ENCODE data around the gene PTPRM. TPM values are rescaled to one million over a fixed set of nuclear protein-coding genes. Genes with fewer than 3 reads are reported as not detected.
A peak's percentile ranks its signal among the peaks of the same experiment; 100 is the strongest.

Gene PTPRM
- total RNA-seq, 4 donors from 2014 or later: 170 to 198 (median 182) TPM

DNA sequence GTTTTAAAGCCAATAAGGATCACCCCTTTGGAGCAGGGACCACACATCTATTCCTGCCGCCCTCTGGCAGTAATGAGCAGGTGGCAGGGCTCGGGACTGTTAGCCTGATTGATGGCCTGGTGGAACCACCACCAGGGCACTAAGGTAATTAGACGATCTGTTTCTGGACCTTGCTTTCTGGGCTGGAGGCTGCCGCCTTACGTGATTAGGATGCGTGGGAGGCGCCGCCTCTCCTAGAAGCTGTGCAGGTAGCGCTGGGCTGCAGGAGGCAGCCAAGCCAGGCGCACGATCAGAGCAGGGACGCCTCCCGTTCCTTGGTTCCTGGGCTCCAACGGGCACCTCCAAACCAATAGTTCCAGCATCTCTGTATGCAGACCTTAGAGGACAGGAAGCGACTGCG lies 799.5 kb downstream of the PTPRM start:
- intact Hi-C loops (cut with DNase I): no loop called here
- H3K27ac ChIP-seq: peak overlapping the region in 2 of 3 donors; percentile 29 to 43
- no peaks in the 10 kb centered on the region for H3K9me3 ChIP-seq
- H3K27me3 ChIP-seq: no peaks in the 10 kb centered on the region
- WGBS, 2 donors: 89 to 92% methylated on average over 12 to 16 of the region's 16 CpGs
- peaks cover 6 to 11% of the 10 kb centered on the region in 2 donors for H3K4me1 ChIP-seq
- H3K4me3 ChIP-seq (replicated peaks in 1 of 3): no peak overlapping the region
- no peaks in the 10 kb centered on the region for H3K36me3 ChIP-seq
- no peak for DNase-seq
- no peak for TF ChIP-seq POLR2A (IDR thresholded peaks at IDR 0.05)
- TF ChIP-seq, protein P1, sequence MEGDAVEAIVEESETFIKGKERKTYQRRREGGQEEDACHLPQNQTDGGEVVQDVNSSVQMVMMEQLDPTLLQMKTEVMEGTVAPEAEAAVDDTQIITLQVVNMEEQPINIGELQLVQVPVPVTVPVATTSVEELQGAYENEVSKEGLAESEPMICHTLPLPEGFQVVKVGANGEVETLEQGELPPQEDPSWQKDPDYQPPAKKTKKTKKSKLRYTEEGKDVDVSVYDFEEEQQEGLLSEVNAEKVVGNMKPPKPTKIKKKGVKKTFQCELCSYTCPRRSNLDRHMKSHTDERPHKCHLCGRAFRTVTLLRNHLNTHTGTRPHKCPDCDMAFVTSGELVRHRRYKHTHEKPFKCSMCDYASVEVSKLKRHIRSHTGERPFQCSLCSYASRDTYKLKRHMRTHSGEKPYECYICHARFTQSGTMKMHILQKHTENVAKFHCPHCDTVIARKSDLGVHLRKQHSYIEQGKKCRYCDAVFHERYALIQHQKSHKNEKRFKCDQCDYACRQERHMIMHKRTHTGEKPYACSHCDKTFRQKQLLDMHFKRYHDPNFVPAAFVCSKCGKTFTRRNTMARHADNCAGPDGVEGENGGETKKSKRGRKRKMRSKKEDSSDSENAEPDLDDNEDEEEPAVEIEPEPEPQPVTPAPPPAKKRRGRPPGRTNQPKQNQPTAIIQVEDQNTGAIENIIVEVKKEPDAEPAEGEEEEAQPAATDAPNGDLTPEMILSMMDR (IDR thresholded peaks at IDR 0.05): no peak

DNA sequence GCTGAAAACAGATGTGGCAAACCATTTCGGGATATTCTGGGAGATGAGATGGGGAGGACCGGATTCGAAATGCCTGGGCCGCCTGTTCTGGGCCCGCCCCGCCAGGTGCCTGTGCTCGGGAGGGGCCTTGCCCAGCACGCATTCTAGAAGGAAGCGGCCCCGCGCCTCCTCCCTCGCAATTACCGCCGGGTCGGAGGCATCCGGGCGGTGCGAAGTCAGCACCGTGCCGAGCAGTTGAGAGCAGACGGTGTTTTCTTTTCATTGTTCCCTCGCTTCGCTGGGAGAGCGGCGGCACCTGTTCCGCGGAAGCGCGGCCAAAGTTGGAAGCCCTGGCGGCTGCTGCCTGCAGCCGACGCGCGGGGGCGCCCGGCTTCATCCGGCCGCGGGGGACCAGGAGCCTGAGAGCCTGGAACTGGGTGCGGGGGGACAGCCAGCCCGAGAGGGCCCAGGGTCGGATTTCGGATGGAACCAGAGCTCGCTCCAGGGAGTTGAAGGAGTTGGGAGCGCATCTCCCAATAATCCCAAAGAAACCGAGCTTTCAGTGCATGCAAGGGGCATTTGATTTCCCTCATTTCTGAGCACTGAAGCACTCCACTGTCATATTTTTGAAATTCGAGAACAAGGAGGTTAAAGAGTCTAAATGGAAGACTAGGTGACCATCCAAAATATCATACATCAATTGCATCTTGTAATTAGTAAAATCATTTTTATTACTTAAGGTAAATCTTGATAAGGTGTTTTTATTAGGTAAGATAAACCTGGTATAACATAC lies 800.3 kb downstream of the PTPRM start:
- no peaks in the 10 kb centered on the region for H3K36me3 ChIP-seq
- TF ChIP-seq POLR2A (IDR thresholded peaks at IDR 0.05): peak in 1 of 2 donors; percentile 43
- TF ChIP-seq, protein P1 (IDR thresholded peaks at IDR 0.05): peak; percentile 44 to 84 (median 66)
- DNase-seq: peak; percentile 90 to 93
- H3K4me1 ChIP-seq: peaks cover 6 to 11% of the 10 kb centered on the region in 2 donors
- 7 to 9% methylated on average over 23 to 43 of the region's 47 CpGs for WGBS, 2 donors
- no peaks in the 10 kb centered on the region for H3K27me3 ChIP-seq
- H3K9me3 ChIP-seq: no peaks in the 10 kb centered on the region
- H3K4me3 ChIP-seq (replicated peaks in 1 of 3): peak overlapping the region in 1 of 3 donors; percentile 6
- intact Hi-C loops (cut with DNase I): no loop called here
- peak overlapping the region; percentile 14 to 43 (median 29) for H3K27ac ChIP-seq

DNA sequence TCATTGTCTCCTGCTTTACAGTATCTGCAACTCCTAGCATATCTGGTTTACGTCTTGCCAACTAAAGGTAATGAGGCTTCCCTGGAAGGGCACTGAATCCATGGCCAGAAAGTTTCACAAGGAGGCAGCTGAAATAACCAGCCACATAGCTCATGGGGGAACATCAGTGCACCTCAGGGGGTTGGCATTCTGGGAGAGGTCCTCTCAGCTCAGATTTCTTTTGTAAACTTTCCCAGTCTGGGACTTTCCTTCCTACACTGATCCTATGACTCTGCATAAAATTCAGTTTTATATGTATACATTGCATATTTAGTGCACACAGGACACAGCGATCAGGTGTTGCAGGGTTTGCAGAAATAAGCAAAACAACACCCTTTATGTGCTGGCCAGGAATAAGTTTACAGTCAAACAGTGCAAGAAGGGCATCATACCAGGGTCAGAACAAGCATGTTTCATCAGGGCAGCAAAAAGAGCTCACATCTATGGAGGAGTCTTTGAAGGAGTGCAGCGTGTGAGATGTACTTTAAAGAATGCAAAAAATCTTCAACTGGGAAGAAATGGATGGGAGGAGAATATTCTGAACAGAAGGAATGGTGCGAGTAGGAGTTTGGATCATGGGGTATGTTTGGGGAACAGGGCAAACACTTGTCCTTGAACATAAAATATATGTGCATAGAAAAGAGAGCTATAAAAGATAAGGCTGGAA lies 801.5 kb downstream of the PTPRM start:
- Histone ChIP-seq H3K4me1 (peaks cover 6 to 15% of the 10 kb centered on the region in 2 donors), H3K27ac (no peak overlapping the region), H3K27me3 (no peaks in the 10 kb centered on the region), H3K4me3 (replicated peaks in 1 of 3) (no peak overlapping the region), H3K36me3 (no peaks in the 10 kb centered on the region), H3K9me3 (no peaks in the 10 kb centered on the region)
- 90 to 94% methylated on average over 4 of the region's 4 CpGs for WGBS, 2 donors
- TF ChIP-seq POLR2A (IDR thresholded peaks at IDR 0.05): no peak
- TF ChIP-seq, protein P1 (IDR thresholded peaks at IDR 0.05): no peak
- intact Hi-C loops (cut with DNase I): no loop called here
- DNase-seq: no peak

DNA sequence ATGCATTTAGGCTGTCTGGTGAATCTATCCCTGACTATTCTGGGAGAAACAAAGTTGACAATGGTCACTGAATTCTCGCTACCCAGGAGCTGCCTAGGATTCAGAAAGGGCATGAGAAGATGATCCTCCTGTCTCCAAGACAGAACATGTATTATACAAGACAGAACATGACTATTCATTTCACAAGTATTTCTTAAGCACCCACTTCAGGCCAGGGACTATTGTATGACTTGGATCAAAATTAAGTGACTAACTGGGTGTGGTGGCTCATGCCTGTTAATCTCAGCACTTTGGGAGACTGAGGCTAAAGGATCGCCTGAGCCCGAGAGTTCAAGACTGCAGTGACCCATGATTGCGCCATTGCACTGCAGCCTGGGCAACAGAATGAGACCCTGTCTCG lies 806.4 kb downstream of the PTPRM start:
- Histone ChIP-seq H3K27ac (no peak overlapping the region), H3K9me3 (no peaks in the 10 kb centered on the region), H3K36me3 (peaks cover 4 to 7% of the 10 kb centered on the region in 2 donors), H3K27me3 (no peaks in the 10 kb centered on the region), H3K4me3 (replicated peaks in 1 of 3) (no peak overlapping the region), H3K4me1 (peaks cover 0 to 4% of the 10 kb centered on the region in 2 donors)
- intact Hi-C loops (cut with DNase I): no loop called here
- 93 to 97% methylated on average over 5 of the region's 5 CpGs for WGBS, 2 donors
- no peak for TF ChIP-seq POLR2A (IDR thresholded peaks at IDR 0.05)
- TF ChIP-seq, protein P1 (IDR thresholded peaks at IDR 0.05): no peak
- no peak for DNase-seq

DNA sequence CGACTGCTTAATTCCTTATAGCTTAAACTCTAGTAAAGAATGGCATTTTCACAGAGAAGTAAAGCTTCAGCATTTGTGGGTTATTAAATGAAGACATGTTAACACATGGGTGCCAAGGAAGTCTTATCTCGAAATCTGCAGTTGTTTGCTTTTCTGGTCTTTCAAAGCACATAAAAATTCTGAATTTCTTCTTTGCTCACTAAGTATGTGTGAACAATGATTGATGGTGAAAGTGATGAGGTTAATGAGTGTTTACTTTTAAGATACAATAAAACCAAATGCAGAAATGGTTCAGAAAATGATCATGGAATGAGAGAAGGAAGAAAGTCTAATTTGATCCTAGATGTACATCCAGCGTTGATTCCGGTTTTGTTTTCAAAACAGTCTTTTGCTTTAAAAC lies 807.6 kb downstream of the PTPRM start:
- 94 to 95% methylated on average over 4 of the region's 4 CpGs for WGBS, 2 donors
- no peak for DNase-seq
- Histone ChIP-seq H3K36me3 (peaks cover 16 to 19% of the 10 kb centered on the region in 2 donors), H3K9me3 (no peaks in the 10 kb centered on the region), H3K27me3 (no peaks in the 10 kb centered on the region), H3K4me1 (peaks cover 0 to 4% of the 10 kb centered on the region in 2 donors), H3K27ac (no peak overlapping the region), H3K4me3 (replicated peaks in 1 of 3) (no peak overlapping the region)
- TF ChIP-seq, protein P1 (IDR thresholded peaks at IDR 0.05): no peak
- no peak for TF ChIP-seq POLR2A (IDR thresholded peaks at IDR 0.05)
- intact Hi-C loops (cut with DNase I): no loop called here
